Omental fat pad (tissue), 4 donors: ENCODE measurements around the gene OGDH. TPM values are rescaled to one million over a fixed set of nuclear protein-coding genes. Genes with fewer than 3 reads are reported as not detected.

ENCODE experiments used
- ATAC-seq: fragments of 150-250 bp; one replicate; pipeline ENCODE4 v1.9.1; 2016; ENCODE audit warnings: mild to moderate bottlenecking, moderate library complexity; ENCODE audit not compliant: low FRiP score
- DNase-seq: peaks from one replicate; pipeline ENCODE4 v3.0.0-alpha.2; 2019; ENCODE audit warnings: low spot score
- CTCF ChIP-seq, 3 donors: fragments of 450-650 bp; IDR thresholded peaks; one replicate each; pipeline ENCODE4 v1.5.1; 2016 to 2017; ENCODE audit warnings: antibody characterized with exemption in 3 of 3, mild to moderate bottlenecking in 3 of 3, moderate library complexity in 2 of 3
- total RNA-seq, 4 donors: library from RNA; depleted of rRNA; stranded (reverse); fragments of >200 nt; gene quantifications; one replicate each; pipeline ENCODE4 v1.1.0, GENCODE V29; 2016

OGDH gene
- total RNA-seq, 4 donors from 2014 or later: 75.4 to 91.0 (median 82.0) TPM

- TF ChIP-seq CTCF (IDR thresholded peaks at IDR 0.05): no peak
- ATAC-seq (no peak), DNase-seq (no peak)
These were observed 150.9 kb downstream of the OGDH start for GRCh38 chr7:44757311-44757710.

- no peak for TF ChIP-seq CTCF (IDR thresholded peaks at IDR 0.05)
- no peak for DNase-seq
- ATAC-seq: no peak
These were observed 151.3 kb downstream of the OGDH start for GRCh38 chr7:44757739-44758138.

Other genes with a start within 250 kb of the OGDH start
- gene NUDCD3, start 116.0 kb upstream of the OGDH start, total RNA-seq: 10 to 100 TPM; 49.3 to 57.2 (median 56.3) TPM
- under 1 TPM; 0.24 to 0.65 (median 0.28) TPM for gene NPC1L1, start 65.3 kb upstream of the OGDH start, total RNA-seq
- 100 to 1,000 TPM in 1 of 4 donors, 10 to 100 TPM in 3; 43.0 to 104 (median 50.3) TPM for gene DDX56, start 32.7 kb upstream of the OGDH start, total RNA-seq
- 100 to 1,000 TPM; 105 to 140 (median 124) TPM for gene TMED4, start 24.4 kb upstream of the OGDH start, total RNA-seq
- gene ZMIZ2, start 142.2 kb downstream of the OGDH start, total RNA-seq: 10 to 100 TPM; 13.5 to 26.3 (median 15.3) TPM
- gene PPIA, start 190.1 kb downstream of the OGDH start, total RNA-seq: 1,000 to 10,000 TPM; 1,060 to 1,801 (median 1,521) TPM
- gene H2AZ2, start 241.5 kb downstream of the OGDH start, total RNA-seq: 100 to 1,000 TPM in 1 of 4 donors, 10 to 100 TPM in 3; 94.1 to 116 (median 97.9) TPM